Retinal pigment epithelial cell (primary cell): ENCODE data around the gene OPN3.

Experiments used
- DNase-seq: peaks from one replicate; pipeline ENCODE4 v3.0.0-alpha.2; 2010; ENCODE audit warnings: low read depth
- H3K4me3 ChIP-seq: 2 replicates; pipeline ENCODE4 v1.5.1; 2011; ENCODE audit warnings: mild to moderate bottlenecking, low read length, control low read depth, moderate library complexity
- CTCF ChIP-seq: conservative IDR thresholded peaks from 2 replicates; pipeline ENCODE4 v1.5.1; 2011; ENCODE audit warnings: low read depth, low read length, control low read depth, inconsistent platforms

Gene OPN3

GRCh38 chr1:241574154-241574553, 66.0 kb downstream of the OPN3 start:
- no peak overlapping the region for H3K4me3 ChIP-seq
- TF ChIP-seq CTCF = no peak
- DNase-seq = no peak

- H3K4me3 ChIP-seq = no peak overlapping the region
- TF ChIP-seq CTCF = no peak
- no peak for DNase-seq
These were observed 70.3 kb downstream of the OPN3 start for GRCh38 chr1:241569848-241570247.

GRCh38 chr1:241560849-241561187, 79.4 kb downstream of the OPN3 start:
- H3K4me3 ChIP-seq = no peak overlapping the region
- TF ChIP-seq CTCF = no peak
- no peak for DNase-seq

- no peak for TF ChIP-seq CTCF
- H3K4me3 ChIP-seq = no peak overlapping the region
These were observed 79.9 kb downstream of the OPN3 start for GRCh38 chr1:241560146-241560848.

GRCh38 chr1:241557551-241558193, 82.5 kb downstream of the OPN3 start:
- H3K4me3 ChIP-seq = no peak overlapping the region
- TF ChIP-seq CTCF = no peak
- DNase-seq = no peak

More at GRCh38 chr1:241560146-241560848, 79.9 kb downstream of the OPN3 start:
- DNase-seq = no peak

- H3K4me3 ChIP-seq = no peak overlapping the region
- DNase-seq = no peak
- TF ChIP-seq CTCF = no peak
These were observed 83.1 kb downstream of the OPN3 start for GRCh38 chr1:241557031-241557430.

- no peak overlapping the region for H3K4me3 ChIP-seq
- no peak for DNase-seq
- TF ChIP-seq CTCF = no peak
These were observed 84.6 kb downstream of the OPN3 start for GRCh38 chr1:241555526-241555925.
